Measurements from ENCODE around the gene SERPINH1.

SERPINH1 gene

GRCh38 chr11:75553182-75553581, 8.9 kb upstream of the SERPINH1 start:
- Histone ChIP-seq H3K4me1 (ENCODE audit: control insufficient read depth, insufficient read depth, low read length) (peaks cover 30% of the 10 kb centered on the region), H3K36me3 (ENCODE audit: control insufficient read depth, insufficient read depth, low read length) (no peaks in the 10 kb centered on the region), H3K27ac (ENCODE audit: low read depth, low read length) (no peak overlapping the region), H3K4me3 (ENCODE audit: low read length) (no peak overlapping the region), H3K9ac (ENCODE audit: low read length) (no peak overlapping the region), H3K27me3 (ENCODE audit: control insufficient read depth, insufficient read depth, low read length) (no peaks in the 10 kb centered on the region)

- no peak overlapping the region for H3K9ac ChIP-seq (ENCODE audit: low read length)
Observed at GRCh38 chr11:75553889-75554257, 8.2 kb upstream of the SERPINH1 start.

GRCh38 chr11:75554258-75555022, 7.6 kb upstream of the SERPINH1 start:
- Histone ChIP-seq H3K36me3 (ENCODE audit: control insufficient read depth, insufficient read depth, low read length) (no peaks in the 10 kb centered on the region), H3K4me3 (ENCODE audit: low read length) (peak overlapping the region; percentile 22), H3K4me1 (ENCODE audit: control insufficient read depth, insufficient read depth, low read length) (peaks cover 42% of the 10 kb centered on the region), H3K27me3 (ENCODE audit: control insufficient read depth, insufficient read depth, low read length) (no peaks in the 10 kb centered on the region), H3K27ac (ENCODE audit: low read depth, low read length) (peak overlapping the region; percentile 88), H3K9ac (ENCODE audit: low read length) (no peak overlapping the region)

More at GRCh38 chr11:75553889-75554257, 8.2 kb upstream of the SERPINH1 start:
- Histone ChIP-seq H3K27me3 (ENCODE audit: control insufficient read depth, insufficient read depth, low read length) (no peaks in the 10 kb centered on the region), H3K4me3 (ENCODE audit: low read length) (no peak overlapping the region), H3K36me3 (ENCODE audit: control insufficient read depth, insufficient read depth, low read length) (no peaks in the 10 kb centered on the region), H3K4me1 (ENCODE audit: control insufficient read depth, insufficient read depth, low read length) (peaks cover 36% of the 10 kb centered on the region), H3K27ac (ENCODE audit: low read depth, low read length) (peak overlapping the region; percentile 83)

GRCh38 chr11:75555079-75555811, 6.8 kb upstream of the SERPINH1 start:
- Histone ChIP-seq H3K27ac (ENCODE audit: low read depth, low read length) (peak overlapping the region; percentile 88), H3K4me1 (ENCODE audit: control insufficient read depth, insufficient read depth, low read length) (peaks cover 46% of the 10 kb centered on the region), H3K9ac (ENCODE audit: low read length) (no peak overlapping the region), H3K36me3 (ENCODE audit: control insufficient read depth, insufficient read depth, low read length) (no peaks in the 10 kb centered on the region), H3K27me3 (ENCODE audit: control insufficient read depth, insufficient read depth, low read length) (no peaks in the 10 kb centered on the region), H3K4me3 (ENCODE audit: low read length) (peak overlapping the region; percentile 22)

GRCh38 chr11:75556275-75556674, 5.8 kb upstream of the SERPINH1 start:
- H3K27me3 ChIP-seq (ENCODE audit: control insufficient read depth, insufficient read depth, low read length): no peaks in the 10 kb centered on the region
- no peak overlapping the region for H3K9ac ChIP-seq (ENCODE audit: low read length)
- H3K4me3 ChIP-seq (ENCODE audit: low read length): no peak overlapping the region
- no peaks in the 10 kb centered on the region for H3K36me3 ChIP-seq (ENCODE audit: control insufficient read depth, insufficient read depth, low read length)
- H3K27ac ChIP-seq (ENCODE audit: low read depth, low read length): peak overlapping the region; percentile 96
- H3K4me1 ChIP-seq (ENCODE audit: control insufficient read depth, insufficient read depth, low read length): peaks cover 51% of the 10 kb centered on the region

DNA sequence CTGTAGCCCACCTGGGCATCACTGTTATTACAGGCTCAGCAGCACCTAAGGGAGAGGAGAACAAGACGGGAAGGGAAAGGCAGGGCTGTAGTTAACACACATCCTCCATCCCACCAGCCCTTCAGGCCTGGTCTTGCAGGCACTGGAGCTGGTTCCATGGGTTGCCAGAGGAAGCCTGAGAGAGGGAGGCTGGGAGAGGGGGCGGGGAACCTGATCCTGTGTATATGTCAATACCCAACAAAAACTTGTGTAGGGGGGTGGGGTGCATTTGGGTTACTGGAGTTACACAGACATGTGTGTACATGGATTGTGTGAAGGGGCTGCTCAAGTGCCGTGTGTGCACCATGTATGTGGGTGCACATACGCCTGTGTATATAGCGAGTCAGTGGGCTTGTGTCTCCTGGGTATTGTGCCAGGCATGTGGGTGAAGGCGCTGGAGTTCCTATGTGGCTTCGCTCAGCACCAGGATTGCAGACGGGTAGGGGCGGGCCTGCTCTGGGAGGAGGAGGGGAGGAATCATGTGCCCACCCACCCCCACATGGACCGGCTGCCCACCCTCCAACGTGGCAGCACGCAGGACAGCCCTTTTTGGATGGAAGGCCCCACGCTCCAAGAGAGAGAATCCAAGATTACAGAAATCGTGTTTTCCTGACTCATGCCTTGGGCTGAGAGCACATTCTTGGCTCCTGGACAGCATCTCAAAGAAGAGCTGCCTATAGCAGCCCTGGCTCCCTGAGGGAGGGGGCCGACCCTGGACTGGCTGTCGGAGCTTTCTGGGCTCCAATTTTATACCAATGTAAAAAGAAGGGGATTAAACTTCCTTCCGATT, 4.2 kb upstream of the SERPINH1 start:
- Histone ChIP-seq H3K9ac (ENCODE audit: low read length) (peak overlapping the region; percentile 28), H3K27me3 (ENCODE audit: control insufficient read depth, insufficient read depth, low read length) (no peaks in the 10 kb centered on the region), H3K4me1 (ENCODE audit: control insufficient read depth, insufficient read depth, low read length) (peaks cover 56% of the 10 kb centered on the region), H3K36me3 (ENCODE audit: control insufficient read depth, insufficient read depth, low read length) (no peaks in the 10 kb centered on the region), H3K4me3 (ENCODE audit: low read length) (peak overlapping the region; percentile 56), H3K27ac (ENCODE audit: low read depth, low read length) (peak overlapping the region; percentile 96)

DNA sequence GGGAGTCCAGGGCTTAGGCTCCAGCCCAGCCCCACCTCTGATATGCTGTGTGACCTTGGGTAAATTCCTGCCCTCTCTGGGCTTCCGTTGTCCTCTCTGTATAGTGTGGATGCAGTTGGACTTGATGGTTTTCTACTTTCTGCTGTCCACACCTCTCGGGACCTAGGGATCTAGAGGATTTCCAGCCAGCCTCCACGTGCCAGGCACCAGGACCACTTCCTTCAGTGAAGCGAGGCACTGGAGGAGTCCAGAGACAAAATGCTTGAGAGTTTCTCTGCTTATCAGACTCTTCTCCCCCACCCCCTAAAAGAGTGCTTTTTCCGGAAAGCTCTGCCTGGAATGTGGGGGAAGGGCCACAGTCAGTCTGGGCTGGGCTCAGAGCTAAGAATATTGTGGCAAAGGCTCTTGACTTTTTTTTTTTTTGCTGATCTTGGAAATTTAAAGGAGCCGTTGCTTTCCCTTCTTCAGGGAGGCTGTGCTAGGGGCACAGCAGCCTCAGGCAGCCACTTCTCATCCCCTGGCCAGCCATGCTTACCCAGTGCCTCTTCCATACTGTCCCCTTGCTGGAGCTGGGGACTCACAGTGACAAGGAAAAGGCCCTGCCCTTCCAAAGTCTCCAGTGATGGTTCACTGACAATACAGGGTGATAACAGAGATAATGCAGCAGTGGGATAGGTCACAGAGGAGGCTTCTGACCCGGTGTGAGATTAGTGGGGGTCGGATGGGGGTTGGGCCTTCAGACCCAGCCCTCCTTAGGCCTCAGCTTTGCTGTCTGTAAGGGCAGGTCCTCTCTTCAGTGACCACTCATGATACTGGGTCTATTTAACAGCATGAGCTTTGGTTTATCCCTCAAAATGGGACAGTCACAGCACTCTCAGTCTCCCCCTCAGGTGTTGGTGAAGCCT, 2.9 kb upstream of the SERPINH1 start:
- H3K4me3 ChIP-seq (ENCODE audit: low read length): peak overlapping the region; percentile 49
- peak overlapping the region; percentile 96 for H3K27ac ChIP-seq (ENCODE audit: low read depth, low read length)
- no peaks in the 10 kb centered on the region for H3K27me3 ChIP-seq (ENCODE audit: control insufficient read depth, insufficient read depth, low read length)
- no peaks in the 10 kb centered on the region for H3K36me3 ChIP-seq (ENCODE audit: control insufficient read depth, insufficient read depth, low read length)
- peaks cover 56% of the 10 kb centered on the region for H3K4me1 ChIP-seq (ENCODE audit: control insufficient read depth, insufficient read depth, low read length)
- no peak overlapping the region for H3K9ac ChIP-seq (ENCODE audit: low read length)

DNA sequence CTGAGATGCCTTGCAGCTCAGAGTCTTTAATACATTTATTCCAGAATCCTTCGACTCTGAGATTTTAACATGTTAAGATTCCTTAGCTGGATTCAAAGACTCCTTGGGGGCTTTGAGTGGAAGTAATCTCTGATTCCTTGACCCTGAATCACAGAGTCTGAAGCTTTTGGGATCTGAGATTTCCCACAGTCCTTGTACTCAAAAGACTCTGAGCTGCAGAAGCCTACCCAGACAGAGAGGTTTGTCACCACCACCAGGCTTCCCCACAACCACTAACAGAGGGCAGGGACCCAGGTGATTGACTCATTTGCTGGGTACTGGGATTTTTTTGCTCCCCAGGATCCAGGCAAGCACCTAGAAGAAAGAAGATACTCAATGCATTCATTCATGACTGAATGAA, 1.4 kb upstream of the SERPINH1 start:
- Histone ChIP-seq H3K27me3 (ENCODE audit: control insufficient read depth, insufficient read depth, low read length) (no peaks in the 10 kb centered on the region), H3K4me1 (ENCODE audit: control insufficient read depth, insufficient read depth, low read length) (peaks cover 62% of the 10 kb centered on the region), H3K27ac (ENCODE audit: low read depth, low read length) (peak overlapping the region; percentile 100), H3K9ac (ENCODE audit: low read length) (no peak overlapping the region), H3K36me3 (ENCODE audit: control insufficient read depth, insufficient read depth, low read length) (no peaks in the 10 kb centered on the region), H3K4me3 (ENCODE audit: low read length) (no peak overlapping the region)

GRCh38 chr11:75561426-75562047, 516 bp upstream of the SERPINH1 start:
- H3K4me1 ChIP-seq (ENCODE audit: control insufficient read depth, insufficient read depth, low read length): peaks cover 63% of the 10 kb centered on the region
- no peaks in the 10 kb centered on the region for H3K36me3 ChIP-seq (ENCODE audit: control insufficient read depth, insufficient read depth, low read length)
- peak overlapping the region; percentile 100 for H3K27ac ChIP-seq (ENCODE audit: low read depth, low read length)
- peak overlapping the region; percentile 71 for H3K4me3 ChIP-seq (ENCODE audit: low read length)
- H3K27me3 ChIP-seq (ENCODE audit: control insufficient read depth, insufficient read depth, low read length): no peaks in the 10 kb centered on the region
- peak overlapping the region; percentile 45 for H3K9ac ChIP-seq (ENCODE audit: low read length)

DNA sequence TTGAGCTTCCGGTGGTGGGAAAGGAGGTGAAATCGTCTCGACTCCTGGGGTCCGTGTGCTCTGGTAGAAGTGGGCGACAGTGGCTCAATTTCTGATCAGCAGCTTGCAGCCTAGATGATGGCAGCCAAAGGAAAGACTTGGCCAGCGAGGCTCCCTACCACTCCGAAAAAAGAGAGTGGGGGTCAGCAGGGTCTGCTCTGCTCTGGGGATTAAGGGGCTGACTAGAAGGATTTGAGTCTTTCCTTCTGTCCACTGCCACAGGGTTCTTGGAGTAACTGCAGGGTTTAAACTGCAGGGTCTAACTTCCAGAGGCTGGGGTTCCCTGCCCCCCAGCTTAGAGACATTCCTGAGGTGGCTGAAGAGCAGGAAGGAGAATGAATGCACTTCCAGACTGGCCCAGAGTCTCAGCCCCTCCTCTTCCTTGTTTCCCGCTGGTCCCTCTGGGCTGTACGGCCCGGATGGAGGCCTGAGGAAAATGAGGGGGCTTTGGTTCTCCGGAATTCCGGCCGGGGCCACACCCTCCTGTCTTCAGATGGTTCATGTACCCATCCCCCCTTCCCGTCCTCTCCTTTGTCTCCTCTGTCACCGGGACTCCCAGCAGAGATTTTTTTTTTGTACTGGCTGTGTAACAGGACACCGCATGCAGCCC, 907 bp downstream of the SERPINH1 start:
- Histone ChIP-seq H3K4me1 (ENCODE audit: control insufficient read depth, insufficient read depth, low read length) (peaks cover 52% of the 10 kb centered on the region), H3K27ac (ENCODE audit: low read depth, low read length) (peak overlapping the region; percentile 100), H3K9ac (ENCODE audit: low read length) (peak overlapping the region; percentile 85), H3K4me3 (ENCODE audit: low read length) (peak overlapping the region; percentile 71), H3K27me3 (ENCODE audit: control insufficient read depth, insufficient read depth, low read length) (no peaks in the 10 kb centered on the region), H3K36me3 (ENCODE audit: control insufficient read depth, insufficient read depth, low read length) (peaks cover 8% of the 10 kb centered on the region)

GRCh38 chr11:75563501-75563977, 1.5 kb downstream of the SERPINH1 start:
- peak overlapping the region; percentile 85 for H3K9ac ChIP-seq (ENCODE audit: low read length)
- H3K4me3 ChIP-seq (ENCODE audit: low read length): peak overlapping the region; percentile 71
- peak overlapping the region; percentile 100 for H3K27ac ChIP-seq (ENCODE audit: low read depth, low read length)
- H3K27me3 ChIP-seq (ENCODE audit: control insufficient read depth, insufficient read depth, low read length): no peaks in the 10 kb centered on the region
- peaks cover 12% of the 10 kb centered on the region for H3K36me3 ChIP-seq (ENCODE audit: control insufficient read depth, insufficient read depth, low read length)
- H3K4me1 ChIP-seq (ENCODE audit: control insufficient read depth, insufficient read depth, low read length): peaks cover 48% of the 10 kb centered on the region

Measured in rectal smooth muscle tissue (tissue), 1 donor.